Measurements from ENCODE around the gene PRG2. TPM values are rescaled to one million over a fixed set of nuclear protein-coding genes. Genes with fewer than 3 reads are reported as not detected.
"Not testable (repeated sequence)": the region's sequence is repeated elsewhere in the genome, so short reads cannot be mapped to it uniquely, and the experiment has no call there.

Gene PRG2
- polyA plus RNA-seq, 1 donor from 2014 or later = not detected

- peaks cover 10% of the 10 kb centered on the region for H3K27me3 Mint-ChIP-seq
- no peak overlapping the region for H3K4me3 Mint-ChIP-seq
- H3K27ac Mint-ChIP-seq = no peak overlapping the region
- H3K36me3 Mint-ChIP-seq = no peaks in the 10 kb centered on the region
- H3K4me1 Mint-ChIP-seq = peaks cover 0 to 7% (median 2%) of the 10 kb centered on the region in 3 donors
- no peaks in the 10 kb centered on the region for H3K9me3 Mint-ChIP-seq
These were observed 46.6 kb downstream of the PRG2 start for GRCh38 chr11:57343825-57344224.

- Mint-ChIP-seq H3K9me3 (no peaks in the 10 kb centered on the region), H3K27me3 (peaks cover 11% of the 10 kb centered on the region), H3K4me1 (peaks cover 0 to 7% (median 2%) of the 10 kb centered on the region in 3 donors), H3K4me3 (no peak overlapping the region), H3K27ac (no peak overlapping the region), H3K36me3 (no peaks in the 10 kb centered on the region)
These were observed 47.7 kb downstream of the PRG2 start for GRCh38 chr11:57342702-57343101.

- Mint-ChIP-seq H3K4me3 (no peak overlapping the region), H3K36me3 (no peaks in the 10 kb centered on the region), H3K4me1 (peaks cover 0 to 7% (median 5%) of the 10 kb centered on the region in 3 donors), H3K27ac (no peak overlapping the region), H3K27me3 (peaks cover 11% of the 10 kb centered on the region), H3K9me3 (no peaks in the 10 kb centered on the region)
These were observed 49.1 kb downstream of the PRG2 start for GRCh38 chr11:57341250-57341808.

- Mint-ChIP-seq H3K9me3 (no peaks in the 10 kb centered on the region), H3K36me3 (no peaks in the 10 kb centered on the region), H3K27me3 (peaks cover 11% of the 10 kb centered on the region), H3K27ac (peak overlapping the region in 2 of 3 donors; percentile 55 to 83), H3K4me1 (peaks cover 4 to 9% (median 5%) of the 10 kb centered on the region in 3 donors), H3K4me3 (peak overlapping the region in 1 of 4 donors; percentile 53)
These were observed 50.3 kb downstream of the PRG2 start for GRCh38 chr11:57340039-57340615.

DNA sequence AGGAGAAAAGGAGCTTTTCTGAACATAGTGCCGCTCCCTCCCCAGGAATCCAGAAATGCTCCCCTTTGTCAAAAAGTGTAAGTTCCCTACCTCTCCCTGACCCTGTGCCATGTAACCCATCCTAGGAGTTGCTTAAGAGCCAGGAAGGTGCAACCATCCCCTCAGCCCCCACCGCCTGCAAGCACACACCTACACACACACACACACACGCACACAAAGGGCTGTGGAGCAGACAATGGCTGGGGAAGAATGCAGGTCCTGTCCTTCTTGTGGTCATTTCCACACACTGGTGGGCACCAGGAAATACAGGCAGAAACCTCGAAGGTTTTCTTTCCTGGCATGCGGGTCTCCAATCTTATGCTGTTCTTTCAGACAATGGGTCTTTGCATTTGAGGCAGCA, 51.1 kb downstream of the PRG2 start:
- Mint-ChIP-seq H3K27me3 (peaks cover 11% of the 10 kb centered on the region), H3K9me3 (no peaks in the 10 kb centered on the region), H3K36me3 (no peaks in the 10 kb centered on the region), H3K27ac (peak overlapping the region in 1 of 3 donors; percentile 83), H3K4me1 (peaks cover 10 to 16% (median 13%) of the 10 kb centered on the region in 3 donors), H3K4me3 (peak overlapping the region in 1 of 4 donors; percentile 53)

DNA sequence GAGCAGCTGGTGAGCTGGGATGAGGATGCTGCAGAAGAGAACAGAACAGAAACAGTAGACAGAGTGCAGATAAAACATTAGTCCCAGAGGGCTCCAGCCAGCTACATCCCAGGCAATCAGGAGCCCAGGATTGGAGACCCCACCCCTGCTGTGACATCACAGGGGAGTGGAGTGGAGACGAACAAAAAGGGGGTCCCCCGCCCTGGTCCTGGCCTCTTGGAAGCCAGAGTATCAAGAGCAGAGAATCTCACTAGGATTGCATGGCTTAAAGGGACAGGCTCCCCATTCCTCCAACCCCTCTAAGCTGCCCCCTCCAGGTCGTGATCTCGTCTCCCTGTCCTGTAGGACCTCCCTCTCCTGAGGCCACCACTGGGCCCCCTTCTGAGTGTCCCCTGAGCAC, 52.3 kb downstream of the PRG2 start, which contains the start of gene P2RX3:
Gene P2RX3 (plus strand): TSS at position 211 of the 400 bp plus-strand sequence. CDS start 199 bp downstream, outside the sequence.
- Mint-ChIP-seq H3K27ac (peak within 1 kb of the TSS in 1 of 3 donors; percentile 83), H3K4me1 (peaks cover 15 to 20% (median 19%) of the 10 kb centered on the region in 3 donors), H3K4me3 (peak within 1 kb of the TSS in 2 of 4 donors; percentile 7 to 30)

GRCh38 chr11:57336856-57337255, 53.6 kb downstream of the PRG2 start:
- Mint-ChIP-seq H3K4me3 (peak overlapping the region in 2 of 4 donors; percentile 27 to 84), H3K4me1 (peaks cover 15 to 21% (median 21%) of the 10 kb centered on the region in 3 donors), H3K27ac (peak overlapping the region in 2 of 3 donors; percentile 72 to 99), H3K27me3 (peaks cover 11% of the 10 kb centered on the region)
- not testable (repeated sequence) for H3K9me3 Mint-ChIP-seq, H3K36me3 Mint-ChIP-seq

More for the DNA sequence above, 52.3 kb downstream of the PRG2 start, which contains the start of gene P2RX3:
- Mint-ChIP-seq H3K36me3 (no peaks in the 10 kb centered on the region), H3K9me3 (no peaks in the 10 kb centered on the region), H3K27me3 (peaks cover 11% of the 10 kb centered on the region)

Other genes with a start within 250 kb of the PRG2 start
- gene LRRC55, start 208.7 kb downstream of the PRG2 start, polyA plus RNA-seq = not detected
- not detected for gene APLNR, start 153.4 kb downstream of the PRG2 start, polyA plus RNA-seq
- gene TNKS1BP1, start 65.7 kb downstream of the PRG2 start, polyA plus RNA-seq = 5.5 TPM
- gene SSRP1, start 54.8 kb downstream of the PRG2 start, polyA plus RNA-seq = 34.0 TPM
- gene P2RX3, start 52.3 kb downstream of the PRG2 start, polyA plus RNA-seq = not detected
- not detected for gene PRG3, start 9.5 kb downstream of the PRG2 start, polyA plus RNA-seq
- 15.8 TPM for gene SLC43A3, start 36.5 kb upstream of the PRG2 start, polyA plus RNA-seq
- 0.14 TPM for gene RTN4RL2, start 69.9 kb upstream of the PRG2 start, polyA plus RNA-seq
- gene SLC43A1, start 125.1 kb upstream of the PRG2 start, polyA plus RNA-seq = 7.2 TPM
- gene TIMM10, start 140.1 kb upstream of the PRG2 start, polyA plus RNA-seq = 63.5 TPM
- gene SMTNL1, start 146.9 kb upstream of the PRG2 start, polyA plus RNA-seq = 0.14 TPM
- 208 TPM for gene UBE2L6, start 177.0 kb upstream of the PRG2 start, polyA plus RNA-seq
- 0.23 TPM for gene SERPING1, start 207.0 kb upstream of the PRG2 start, polyA plus RNA-seq

Measured in IgD-negative memory B cell (primary cell).